HCT116 (cell line): ENCODE results near the gene CLEC20A. TPM values are rescaled to one million over a fixed set of nuclear protein-coding genes. Genes with fewer than 3 reads are reported as not detected.

Experiments
- ATAC-seq: fragments of 200-7000 bp; cut with Tn5 transposase; 2 replicates; pipeline ENCODE4 v1.9.1; 2020; ENCODE audit warnings: mild to moderate bottlenecking, moderate library complexity
- BruUV-seq: library from RNA; stranded (reverse); fragments of 400-500 nt; replicated peaks from 2 replicates; lab custom pipeline; 2021; lab: Mats Ljungman, UMichigan
- CTCF ChIA-PET: fragments of 300-600 bp; sonication (Branson Sonifier 250); formaldehyde crosslinking; loops from one replicate; lab custom pipeline; 2021; ENCODE audit warnings: antibody characterized with exemption; lab: Charles Lee
- POLR2A ChIA-PET: fragments of 300-600, 350-600 bp; sonication (Branson Sonifier 250); formaldehyde crosslinking; loops from one replicate; lab custom pipeline; 2021; ENCODE audit warnings: antibody characterized with exemption; lab: Charles Lee
- RAD21 ChIA-PET, 2 experiments: fragments of 300-600 bp; sonication (Branson Sonifier 250); formaldehyde crosslinking; loops; one replicate each; lab custom pipeline; 2023; ENCODE audit warnings: low total read pairs in 2 of 2; ENCODE audit not compliant: uncharacterized antibody in 2 of 2, unreplicated experiment in 2 of 2, low non-redundant PET in 1 of 2; lab: Charles Lee
- DNase-seq: peaks from one replicate; pipeline ENCODE4 v3.0.0-alpha.2; 2010; ENCODE audit warnings: low read depth, low spot score
- H2AFZ ChIP-seq: fragments of 200-600 bp; shearing (Covaris generic), sonication (generic); 2 replicates; pipeline ENCODE4 v1.6.1; 2017; ENCODE audit warnings: low read depth, mixed run types, mixed read lengths, antibody characterized with exemption, low read length; ENCODE audit not compliant: poor library complexity, severe bottlenecking
- H3K27ac ChIP-seq: 2 replicates; pipeline ENCODE4 v1.5.1; 2012; ENCODE audit warnings: low read depth, low read length
- H3K27me3 ChIP-seq: fragments of 200-600 bp; sonication (generic); 2 replicates; pipeline ENCODE4 v1.6.1; 2016; ENCODE audit warnings: mixed run types, low read length, mixed read lengths; ENCODE audit not compliant: insufficient read depth
- H3K36me3 ChIP-seq, 2 experiments: fragments of 200-500 bp in 1 of 2; fragments of 200-600 bp in 1 of 2; sonication (Bioruptor generic) in 1 of 2; sonication (generic) in 1 of 2; 2 replicates each; pipeline versions ENCODE4 v1.5.1 to v1.6.1; 2014 to 2016; ENCODE audit warnings: low read length in 2 of 2, inconsistent platforms in 1 of 2, mixed read lengths in 1 of 2, mixed run types in 1 of 2; ENCODE audit not compliant: insufficient read depth in 2 of 2, control insufficient read depth in 1 of 2
- H3K4me1 ChIP-seq, 2 experiments: fragments of 200-600 bp in 1 of 2; sonication (generic) in 1 of 2; 2 replicates each; pipeline versions ENCODE4 v1.5.1 to v1.6.1; 2012 to 2017; ENCODE audit warnings: low read length in 2 of 2, inconsistent platforms in 1 of 2, mild to moderate bottlenecking in 1 of 2, mixed read lengths in 1 of 2, mixed run types in 1 of 2, moderate library complexity in 1 of 2; ENCODE audit not compliant: insufficient read depth in 2 of 2, control insufficient read depth in 1 of 2
- H3K4me2 ChIP-seq: fragments of 200-600 bp; sonication (generic); 2 replicates; pipeline ENCODE4 v1.6.1; 2017; ENCODE audit warnings: mixed run types, low read length, mixed read lengths
- H3K4me3 ChIP-seq, 2 experiments: fragments of 200-600 bp in 1 of 2; sonication (generic) in 1 of 2; replicated peaks in 1 of 2; 2 replicates each; pipeline ENCODE4 v1.5.1; 2011 to 2016; ENCODE audit warnings: low read length in 2 of 2, control low read depth in 1 of 2, low read depth in 1 of 2, mild to moderate bottlenecking in 1 of 2, mixed read lengths in 1 of 2, mixed run types in 1 of 2
- H3K79me2 ChIP-seq: fragments of 200-600 bp; sonication (generic); 2 replicates; pipeline ENCODE4 v1.6.1; 2017; ENCODE audit warnings: mild to moderate bottlenecking, mixed run types, low read length, moderate library complexity, mixed read lengths; ENCODE audit not compliant: insufficient read depth
- H3K9ac ChIP-seq: fragments of 200-600 bp; sonication (generic); 2 replicates; pipeline ENCODE4 v1.6.1; 2016; ENCODE audit warnings: low read length, mixed read lengths
- H3K9me2 ChIP-seq: fragments of 200-600 bp; sonication (generic), shearing (Covaris generic); 2 replicates; pipeline ENCODE4 v1.6.1; 2017; ENCODE audit warnings: mixed run types, mild to moderate bottlenecking, moderate library complexity; ENCODE audit not compliant: insufficient read depth
- H3K9me3 ChIP-seq, 2 experiments: fragments of 200-500 bp in 1 of 2; fragments of 200-600 bp in 1 of 2; sonication (Bioruptor generic) in 1 of 2; sonication (generic) in 1 of 2; 2 replicates each; pipeline ENCODE4 v1.6.1; 2014 to 2017; ENCODE audit warnings: low read length in 2 of 2, mixed read lengths in 2 of 2, inconsistent platforms in 1 of 2, low read depth in 1 of 2, mild to moderate bottlenecking in 1 of 2, mixed run types in 1 of 2, moderate library complexity in 1 of 2; ENCODE audit not compliant: control insufficient read depth in 1 of 2, insufficient read depth in 1 of 2
- H4K20me1 ChIP-seq: fragments of 200-600 bp; sonication (generic), shearing (Covaris generic); 2 replicates; pipeline ENCODE4 v1.6.1; 2017; ENCODE audit warnings: mixed run types, mild to moderate bottlenecking, moderate library complexity; ENCODE audit not compliant: insufficient read depth
- CBX3 ChIP-seq: IDR thresholded peaks from 2 replicates; pipeline ENCODE4 v1.6.1; 2012; ENCODE audit warnings: low read depth
- EZH2 ChIP-seq: fragments of 200-600 bp; sonication (generic); IDR thresholded peaks from 2 replicates; pipeline ENCODE4 v1.6.1; 2017; ENCODE audit warnings: antibody characterized with exemption, mixed run types
- EZH2phosphoT487 ChIP-seq: fragments of 200-600 bp; IDR thresholded peaks from 2 replicates; pipeline ENCODE4 v1.6.1; 2018; ENCODE audit warnings: antibody characterized with exemption, borderline replicate concordance
- FOSL1 ChIP-seq: IDR thresholded peaks from 2 replicates; pipeline ENCODE4 v1.6.1; 2012; ENCODE audit warnings: low read depth
- JUND ChIP-seq: IDR thresholded peaks from 2 replicates; pipeline ENCODE4 v1.6.1; 2012
- POLR2AphosphoS5 ChIP-seq: IDR thresholded peaks from 2 replicates; pipeline ENCODE4 v1.6.1; 2011; ENCODE audit warnings: mild to moderate bottlenecking, low read depth, low read length, moderate library complexity
- SIN3A ChIP-seq: IDR thresholded peaks from 2 replicates; pipeline ENCODE4 v1.6.1; 2012; ENCODE audit warnings: low read depth
- SP1 ChIP-seq: IDR thresholded peaks from 2 replicates; pipeline ENCODE4 v1.6.1; 2012; ENCODE audit warnings: low read depth
- TCF7L2 ChIP-seq: IDR thresholded peaks from 2 replicates; pipeline ENCODE4 v1.7.0; 2011; ENCODE audit warnings: borderline replicate concordance, inconsistent platforms; ENCODE audit not compliant: insufficient read depth, insufficient read length; ENCODE audit errors: extremely low read depth
- YY1 ChIP-seq: IDR thresholded peaks from 2 replicates; pipeline ENCODE4 v1.6.1; 2011; ENCODE audit warnings: low read length, low read depth, moderate library complexity, mild to moderate bottlenecking; ENCODE audit not compliant: insufficient replicate concordance; ENCODE audit errors: extremely low read depth
- intact Hi-C: fragments of 100-400 bp; cut with micrococcal nuclease; formaldehyde crosslinking; loops from 2 replicates; pipeline ENCODE4 v1.10.0; 2022
- total RNA-seq: library from RNA; stranded (reverse); gene quantifications from one replicate; pipeline ENCODE4 v1.2.1, GENCODE V29; 2021; ENCODE audit not compliant: unreplicated experiment
- TF ChIP-seq, protein P1 (sequence below): IDR thresholded peaks from 2 replicates; pipeline ENCODE4 v1.6.1; 2012
- TF ChIP-seq, protein P2 (sequence below): IDR thresholded peaks from 2 replicates; pipeline ENCODE4 v1.6.1; 2012; ENCODE audit warnings: low read depth
- TF ChIP-seq, protein P3 (sequence below): IDR thresholded peaks from 2 replicates; pipeline ENCODE4 v1.6.1; 2012
- TF ChIP-seq, protein P4 (sequence below): IDR thresholded peaks from 2 replicates; pipeline ENCODE4 v1.6.1; 2011; ENCODE audit warnings: mild to moderate bottlenecking, low read length, moderate library complexity; ENCODE audit not compliant: insufficient replicate concordance; ENCODE audit errors: extremely low read depth

The CLEC20A gene
- total RNA-seq, 1 experiment from 2014 or later: not detected

DNA sequence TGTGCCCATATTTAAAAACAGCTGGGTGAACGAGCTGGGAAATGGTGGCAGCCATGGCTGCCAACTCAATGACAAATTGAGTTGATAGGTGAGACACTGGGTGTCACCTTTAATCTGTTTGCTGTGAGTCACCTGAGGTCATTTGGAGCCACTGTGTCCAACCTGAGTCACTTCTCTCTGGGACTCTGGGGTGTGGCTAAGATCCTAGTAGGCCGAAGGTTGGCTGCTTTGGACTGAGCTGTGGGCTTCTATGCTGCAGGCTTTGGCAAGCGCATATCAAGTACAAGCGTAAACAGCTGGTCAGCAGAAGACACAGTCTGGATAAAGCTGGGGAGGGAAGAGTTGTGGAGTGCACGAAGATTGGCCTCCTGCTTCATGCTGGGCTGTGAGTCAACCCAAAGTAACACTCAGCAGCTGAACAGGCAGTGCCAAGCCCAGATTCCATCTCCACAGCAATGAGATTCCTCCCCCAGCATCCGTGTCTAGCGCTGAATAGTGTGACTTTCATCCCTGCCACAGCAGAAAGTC, 40.1 kb upstream of the CLEC20A start:
- RAD21 ChIA-PET: no interaction called here
- peak; percentile 86 for ATAC-seq
- Histone ChIP-seq H3K4me3 (peak overlapping the region; percentile 11 to 42), H3K36me3 (no peaks in the 10 kb centered on the region)
- TF ChIP-seq SP1: peak; percentile 85
- TF ChIP-seq, protein P1, sequence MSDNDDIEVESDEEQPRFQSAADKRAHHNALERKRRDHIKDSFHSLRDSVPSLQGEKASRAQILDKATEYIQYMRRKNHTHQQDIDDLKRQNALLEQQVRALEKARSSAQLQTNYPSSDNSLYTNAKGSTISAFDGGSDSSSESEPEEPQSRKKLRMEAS: peak; percentile 77
- peak; percentile 40 for TF ChIP-seq TCF7L2
- TF ChIP-seq POLR2AphosphoS5: peak; percentile 53
- TF ChIP-seq YY1: peak; percentile 89
- TF ChIP-seq JUND: peak; percentile 93
- TF ChIP-seq CBX3: peak; percentile 90
- no peak for TF ChIP-seq EZH2phosphoT487
- TF ChIP-seq, protein P2, sequence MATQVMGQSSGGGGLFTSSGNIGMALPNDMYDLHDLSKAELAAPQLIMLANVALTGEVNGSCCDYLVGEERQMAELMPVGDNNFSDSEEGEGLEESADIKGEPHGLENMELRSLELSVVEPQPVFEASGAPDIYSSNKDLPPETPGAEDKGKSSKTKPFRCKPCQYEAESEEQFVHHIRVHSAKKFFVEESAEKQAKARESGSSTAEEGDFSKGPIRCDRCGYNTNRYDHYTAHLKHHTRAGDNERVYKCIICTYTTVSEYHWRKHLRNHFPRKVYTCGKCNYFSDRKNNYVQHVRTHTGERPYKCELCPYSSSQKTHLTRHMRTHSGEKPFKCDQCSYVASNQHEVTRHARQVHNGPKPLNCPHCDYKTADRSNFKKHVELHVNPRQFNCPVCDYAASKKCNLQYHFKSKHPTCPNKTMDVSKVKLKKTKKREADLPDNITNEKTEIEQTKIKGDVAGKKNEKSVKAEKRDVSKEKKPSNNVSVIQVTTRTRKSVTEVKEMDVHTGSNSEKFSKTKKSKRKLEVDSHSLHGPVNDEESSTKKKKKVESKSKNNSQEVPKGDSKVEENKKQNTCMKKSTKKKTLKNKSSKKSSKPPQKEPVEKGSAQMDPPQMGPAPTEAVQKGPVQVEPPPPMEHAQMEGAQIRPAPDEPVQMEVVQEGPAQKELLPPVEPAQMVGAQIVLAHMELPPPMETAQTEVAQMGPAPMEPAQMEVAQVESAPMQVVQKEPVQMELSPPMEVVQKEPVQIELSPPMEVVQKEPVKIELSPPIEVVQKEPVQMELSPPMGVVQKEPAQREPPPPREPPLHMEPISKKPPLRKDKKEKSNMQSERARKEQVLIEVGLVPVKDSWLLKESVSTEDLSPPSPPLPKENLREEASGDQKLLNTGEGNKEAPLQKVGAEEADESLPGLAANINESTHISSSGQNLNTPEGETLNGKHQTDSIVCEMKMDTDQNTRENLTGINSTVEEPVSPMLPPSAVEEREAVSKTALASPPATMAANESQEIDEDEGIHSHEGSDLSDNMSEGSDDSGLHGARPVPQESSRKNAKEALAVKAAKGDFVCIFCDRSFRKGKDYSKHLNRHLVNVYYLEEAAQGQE: no peak
- TF ChIP-seq, protein P3, sequence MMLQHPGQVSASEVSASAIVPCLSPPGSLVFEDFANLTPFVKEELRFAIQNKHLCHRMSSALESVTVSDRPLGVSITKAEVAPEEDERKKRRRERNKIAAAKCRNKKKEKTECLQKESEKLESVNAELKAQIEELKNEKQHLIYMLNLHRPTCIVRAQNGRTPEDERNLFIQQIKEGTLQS: no peak; the same call in 1 of the 2 replicates
- no peak for TF ChIP-seq EZH2
- TF ChIP-seq, protein P4, sequence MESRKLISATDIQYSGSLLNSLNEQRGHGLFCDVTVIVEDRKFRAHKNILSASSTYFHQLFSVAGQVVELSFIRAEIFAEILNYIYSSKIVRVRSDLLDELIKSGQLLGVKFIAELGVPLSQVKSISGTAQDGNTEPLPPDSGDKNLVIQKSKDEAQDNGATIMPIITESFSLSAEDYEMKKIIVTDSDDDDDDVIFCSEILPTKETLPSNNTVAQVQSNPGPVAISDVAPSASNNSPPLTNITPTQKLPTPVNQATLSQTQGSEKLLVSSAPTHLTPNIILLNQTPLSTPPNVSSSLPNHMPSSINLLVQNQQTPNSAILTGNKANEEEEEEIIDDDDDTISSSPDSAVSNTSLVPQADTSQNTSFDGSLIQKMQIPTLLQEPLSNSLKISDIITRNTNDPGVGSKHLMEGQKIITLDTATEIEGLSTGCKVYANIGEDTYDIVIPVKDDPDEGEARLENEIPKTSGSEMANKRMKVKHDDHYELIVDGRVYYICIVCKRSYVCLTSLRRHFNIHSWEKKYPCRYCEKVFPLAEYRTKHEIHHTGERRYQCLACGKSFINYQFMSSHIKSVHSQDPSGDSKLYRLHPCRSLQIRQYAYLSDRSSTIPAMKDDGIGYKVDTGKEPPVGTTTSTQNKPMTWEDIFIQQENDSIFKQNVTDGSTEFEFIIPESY: no peak
- peak; percentile 96 for TF ChIP-seq FOSL1
- peak; percentile 78 for TF ChIP-seq SIN3A
- TF ChIP-seq, all 23 proteins: peak for 9
- H3K79me2 ChIP-seq: no peaks in the 10 kb centered on the region
- H3K9me2 ChIP-seq: no peaks in the 10 kb centered on the region
- POLR2A ChIA-PET: interaction anchor here (0.5 to 0.8 kb wide), 2 partner anchors 371 to 481 kb away, joined by 3 to 5 read pairs; no protein-coding TSS in a partner anchor
- H3K4me1 ChIP-seq: peaks cover 32 to 54% of the 10 kb centered on the region in 2 experiments
- H3K9ac ChIP-seq: peak overlapping the region; percentile 43
- peak overlapping the region; percentile 59 for H3K27ac ChIP-seq
- CTCF ChIA-PET: interaction anchor here (1.0 to 5.8 kb wide), 5 partner anchors 35 to 481 kb away, joined by 3 to 42 read pairs (median 6); no protein-coding TSS in a partner anchor
- peak; percentile 93 for DNase-seq
- no peaks in the 10 kb centered on the region for H4K20me1 ChIP-seq
- H3K9me3 ChIP-seq: no peaks in the 10 kb centered on the region
- intact Hi-C loops: loop anchor here (10.0 kb wide), 2 partner anchors 698 to 1058 kb away; partner anchors contain the start of gene TDRD5
- peak overlapping the region; percentile 69 for H3K4me2 ChIP-seq
- peak overlapping the region; percentile 81 for H2AFZ ChIP-seq
- H3K27me3 ChIP-seq: no peaks in the 10 kb centered on the region
- no TSS peak for BruUV-seq
